Lung (tissue), 12 donors: ENCODE results near the gene SLC3A2. TPM values are rescaled to one million over a fixed set of nuclear protein-coding genes. Genes with fewer than 3 reads are reported as not detected.
"Not testable (repeated sequence)": the region's sequence is repeated elsewhere in the genome, so short reads cannot be mapped to it uniquely, and the experiment has no call there.

Experiments
- ATAC-seq: fragments of 200-7000 bp; cut with Tn5 transposase; one replicate; pipeline ENCODE4 v1.9.1; 2020; ENCODE audit warnings: moderate number of reproducible peaks; ENCODE audit not compliant: insufficient read depth, low FRiP score
- DNase-seq, 3 donors: peaks; one replicate each; pipeline ENCODE4 v3.0.0-alpha.2; 2013 to 2017
- H3K27ac ChIP-seq, 2 donors: one replicate each; pipeline ENCODE4 v1.5.1; 2013; ENCODE audit warnings: mild to moderate bottlenecking in 2 of 2, moderate library complexity in 2 of 2, control low read depth in 1 of 2, inconsistent platforms in 1 of 2, low read depth in 1 of 2, low read length in 1 of 2
- H3K27me3 ChIP-seq, 3 donors: one replicate each; pipeline ENCODE4 v1.5.1; 2013; ENCODE audit warnings: low read length in 2 of 3; ENCODE audit not compliant: control insufficient read depth in 3 of 3, insufficient read depth in 3 of 3
- H3K36me3 ChIP-seq, 4 donors: one replicate each; pipeline ENCODE4 v1.5.1; 2013; ENCODE audit warnings: low read length in 4 of 4, mild to moderate bottlenecking in 1 of 4, moderate library complexity in 1 of 4; ENCODE audit not compliant: control insufficient read depth in 4 of 4, insufficient read depth in 4 of 4
- H3K4me1 ChIP-seq, 5 donors: one replicate each; pipeline ENCODE4 v1.5.1; 2013; ENCODE audit warnings: low read length in 5 of 5, mild to moderate bottlenecking in 2 of 5, moderate library complexity in 1 of 5; ENCODE audit not compliant: control insufficient read depth in 5 of 5, insufficient read depth in 5 of 5
- H3K4me3 ChIP-seq: one replicate; pipeline ENCODE4 v1.5.1; 2013; ENCODE audit warnings: mild to moderate bottlenecking, control low read depth, moderate library complexity
- H3K9ac ChIP-seq, 2 donors: one replicate each; pipeline ENCODE4 v1.5.1; 2013; ENCODE audit warnings: low read length in 2 of 2, control low read depth in 1 of 2; ENCODE audit not compliant: insufficient read depth in 1 of 2
- H3K9me3 ChIP-seq, 4 donors: one replicate each; pipeline ENCODE4 v1.5.1; 2013; ENCODE audit warnings: low read length in 3 of 4, mild to moderate bottlenecking in 1 of 4, moderate library complexity in 1 of 4; ENCODE audit not compliant: control insufficient read depth in 4 of 4, insufficient read depth in 3 of 4
- WGBS, 2 donors: extraction: QIAGEN DNeasy Blood & Tissue Kit; methylation state at CpG; one replicate each; pipeline ENCODE4 v1.1.7; 2013; 5-methylcytosine and 5-hydroxymethylcytosine counted together
- polyA plus RNA-seq, 2 donors: library from polyadenylated mRNA; stranded (reverse); fragments of 200-250 nt; gene quantifications; one replicate each; pipeline ENCODE4 v1.2.1, GENCODE V29; 2013
- total RNA-seq, 2 donors: library from RNA; depleted of rRNA in 1 of 2; stranded (reverse); fragments of >200 nt in 1 of 2; gene quantifications; one replicate each; pipeline ENCODE4 v1.2.1, GENCODE V29; 2014 to 2021
- TF ChIP-seq, protein P1 (sequence below): IDR thresholded peaks from 2 replicates; pipeline ENCODE4 v1.5.1; 2012; ENCODE audit warnings: mild to moderate bottlenecking; ENCODE audit errors: control extremely low read depth, extremely low read depth
- donor health status: control.
- donor health status: control.
- donor health status: Bipolar disorder and iron deficiency.
- donor health status: healthy.
- donor health status: DM: yes; HTN: yes; CAD: no.

The SLC3A2 gene
- total and polyA plus RNA-seq, 4 donors: 151 to 265 (median 211) TPM

DNA sequence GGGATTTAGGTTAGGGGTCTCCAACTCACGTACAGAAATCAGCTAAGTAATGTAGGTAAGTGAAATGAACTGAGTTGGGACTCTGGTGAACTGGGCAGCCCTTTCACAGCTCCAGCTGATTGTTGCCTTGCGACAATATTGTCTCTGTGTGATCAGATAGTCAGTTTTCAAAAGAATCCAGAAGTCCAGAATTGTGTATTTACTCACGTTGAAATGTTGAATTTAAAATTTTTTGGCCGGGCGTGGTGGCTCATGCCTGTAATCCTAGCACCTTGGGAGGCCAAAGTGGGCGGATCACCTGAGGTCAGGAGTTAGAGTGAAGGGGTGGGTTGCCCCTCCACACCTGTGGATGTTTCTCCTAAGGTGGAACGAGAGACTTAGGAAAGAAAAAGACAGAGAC is 22.5 kb upstream of the SLC3A2 start:
- H3K27ac ChIP-seq: no peak overlapping the region
- no peak for DNase-seq
- peak overlapping the region in 1 of 2 donors; percentile 1 for H3K9ac ChIP-seq
- H3K27me3 ChIP-seq: no peaks in the 10 kb centered on the region
- H3K9me3 ChIP-seq: no peaks in the 10 kb centered on the region
- H3K36me3 ChIP-seq: peaks cover 5 to 23% (median 14%) of the 10 kb centered on the region in 4 donors
- H3K4me3 ChIP-seq: no peak overlapping the region
- H3K4me1 ChIP-seq: peaks cover 2 to 23% (median 10%) of the 10 kb centered on the region in 5 donors
- no peak for ATAC-seq
- TF ChIP-seq, protein P1, sequence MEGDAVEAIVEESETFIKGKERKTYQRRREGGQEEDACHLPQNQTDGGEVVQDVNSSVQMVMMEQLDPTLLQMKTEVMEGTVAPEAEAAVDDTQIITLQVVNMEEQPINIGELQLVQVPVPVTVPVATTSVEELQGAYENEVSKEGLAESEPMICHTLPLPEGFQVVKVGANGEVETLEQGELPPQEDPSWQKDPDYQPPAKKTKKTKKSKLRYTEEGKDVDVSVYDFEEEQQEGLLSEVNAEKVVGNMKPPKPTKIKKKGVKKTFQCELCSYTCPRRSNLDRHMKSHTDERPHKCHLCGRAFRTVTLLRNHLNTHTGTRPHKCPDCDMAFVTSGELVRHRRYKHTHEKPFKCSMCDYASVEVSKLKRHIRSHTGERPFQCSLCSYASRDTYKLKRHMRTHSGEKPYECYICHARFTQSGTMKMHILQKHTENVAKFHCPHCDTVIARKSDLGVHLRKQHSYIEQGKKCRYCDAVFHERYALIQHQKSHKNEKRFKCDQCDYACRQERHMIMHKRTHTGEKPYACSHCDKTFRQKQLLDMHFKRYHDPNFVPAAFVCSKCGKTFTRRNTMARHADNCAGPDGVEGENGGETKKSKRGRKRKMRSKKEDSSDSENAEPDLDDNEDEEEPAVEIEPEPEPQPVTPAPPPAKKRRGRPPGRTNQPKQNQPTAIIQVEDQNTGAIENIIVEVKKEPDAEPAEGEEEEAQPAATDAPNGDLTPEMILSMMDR: no peak
- WGBS, 2 donors: 79 to 85% methylated on average over 7 of the region's 7 CpGs

DNA sequence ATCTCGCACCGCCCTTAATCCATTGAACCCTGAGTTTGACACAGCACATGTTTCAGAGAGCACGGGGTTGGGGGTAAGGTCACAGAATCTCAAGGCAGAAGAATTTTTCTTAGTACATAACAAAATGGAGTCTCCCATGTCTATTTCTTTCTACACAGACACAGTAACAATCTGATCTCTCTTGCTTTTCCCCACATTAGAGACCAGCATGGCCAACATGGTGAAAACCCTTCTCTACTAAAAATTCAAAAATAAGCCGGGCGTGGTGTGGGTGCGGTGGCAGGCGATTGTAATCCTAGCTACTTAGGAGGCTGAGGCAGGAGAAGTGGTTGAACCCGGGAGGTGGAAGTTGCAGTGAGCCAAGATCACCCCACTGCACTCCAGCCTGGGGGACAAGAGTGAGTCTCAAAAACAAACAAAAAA is 21.4 kb upstream of the SLC3A2 start:
- not testable (repeated sequence) for ATAC-seq, H3K27ac ChIP-seq, H3K4me3 ChIP-seq, H3K27me3 ChIP-seq, H3K9me3 ChIP-seq, DNase-seq, H3K9ac ChIP-seq
- 70 to 82% methylated on average over 8 of the region's 8 CpGs for WGBS, 2 donors
- H3K4me1 ChIP-seq: peaks cover 0 to 20% (median 2%) of the 10 kb centered on the region in 5 donors
- peaks cover 0 to 12% (median 4%) of the 10 kb centered on the region in 4 donors for H3K36me3 ChIP-seq

DNA sequence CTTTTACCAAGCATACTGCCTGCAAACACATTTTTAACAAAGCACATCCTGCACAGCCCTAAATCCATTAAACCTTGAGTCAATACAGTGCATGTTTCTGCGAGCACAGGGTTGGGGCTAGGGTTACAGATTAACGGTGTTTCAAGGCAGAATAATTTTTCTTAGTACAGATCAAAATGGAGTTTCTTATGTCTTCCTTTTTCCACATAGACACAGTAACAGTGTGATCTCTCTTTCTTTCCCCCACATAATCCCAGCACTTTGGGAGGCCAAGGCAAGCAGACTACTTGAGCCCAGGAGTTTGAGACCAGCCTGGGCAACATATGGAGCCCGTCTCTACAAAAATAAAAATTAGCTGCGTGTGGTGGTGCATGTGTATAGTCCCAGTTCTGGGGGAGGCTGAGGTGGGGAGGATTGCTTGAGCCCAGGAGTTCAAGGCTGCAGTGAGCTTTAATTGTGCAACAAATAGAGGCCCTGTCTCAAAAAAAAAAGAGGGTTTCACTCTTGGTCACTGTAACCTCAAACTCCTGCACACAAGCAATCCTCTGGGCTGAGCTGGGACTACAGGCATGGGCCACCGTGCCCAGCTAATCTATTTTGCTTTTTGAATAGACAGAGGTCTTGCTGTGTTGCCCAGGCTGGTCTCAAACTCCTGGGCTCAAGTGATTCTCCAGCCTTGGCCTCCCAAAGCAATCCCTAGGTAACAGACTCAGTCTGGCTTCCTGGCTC is 19.7 kb upstream of the SLC3A2 start:
- 81 to 88% methylated on average over 5 of the region's 5 CpGs for WGBS, 2 donors
- Histone ChIP-seq H3K9ac (no peak overlapping the region), H3K27me3 (no peaks in the 10 kb centered on the region), H3K4me1 (peaks cover 0 to 13% (median 2%) of the 10 kb centered on the region in 5 donors), H3K4me3 (no peak overlapping the region), H3K9me3 (no peaks in the 10 kb centered on the region), H3K27ac (no peak overlapping the region), H3K36me3 (no peaks in the 10 kb centered on the region)
- TF ChIP-seq, protein P1: no peak
- no peak for DNase-seq
- ATAC-seq: no peak

DNA sequence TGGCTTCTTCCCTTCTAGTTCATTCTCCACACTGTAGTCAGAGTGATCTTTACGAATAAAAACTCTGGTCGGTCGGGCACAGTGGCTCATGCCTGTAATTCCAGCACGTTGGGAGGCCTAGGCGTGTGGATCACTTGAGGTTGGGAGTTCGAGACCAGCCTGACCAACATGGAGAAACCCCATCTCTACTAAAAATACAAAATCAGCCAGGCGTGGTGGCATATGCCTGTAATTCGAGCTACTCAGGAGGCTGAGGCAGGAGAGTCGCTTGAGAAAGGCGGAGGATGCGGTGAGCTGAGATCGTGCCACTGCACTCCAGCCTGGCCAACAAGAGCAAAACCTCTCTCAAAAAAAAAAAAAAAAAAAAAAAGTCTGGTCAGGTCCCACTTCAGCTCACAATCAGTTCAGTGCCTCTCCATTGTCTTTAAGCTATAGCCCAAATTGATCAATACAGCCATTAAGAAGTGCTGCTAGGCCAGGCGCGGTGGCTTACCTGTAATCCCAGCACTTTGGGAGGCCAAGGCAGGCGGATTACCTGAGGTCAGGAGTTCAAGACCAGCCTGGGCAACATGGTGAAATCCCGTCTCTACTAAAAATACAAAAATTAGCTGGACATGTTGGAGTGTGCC is 19.0 kb upstream of the SLC3A2 start:
- 92 to 94% methylated on average over 16 of the region's 16 CpGs for WGBS, 2 donors
- not testable (repeated sequence) for DNase-seq, H3K4me3 ChIP-seq, H3K27me3 ChIP-seq, H3K36me3 ChIP-seq, ATAC-seq, H3K27ac ChIP-seq, H3K9me3 ChIP-seq, H3K9ac ChIP-seq
- peaks cover 0 to 13% (median 0%) of the 10 kb centered on the region in 5 donors for H3K4me1 ChIP-seq
